ENCODE data around the gene GMPPA.

The GMPPA gene

GRCh38 chr2:219506153-219506801, 7.6 kb downstream of the GMPPA start:
- DNase-seq (ENCODE audit: low read depth): no peak

GRCh38 chr2:219506802-219507526, 8.3 kb downstream of the GMPPA start:
- DNase-seq (ENCODE audit: low read depth): no peak
- no peak overlapping the region for H3K4me3 ChIP-seq (ENCODE audit: low read depth, low read length)
- TF ChIP-seq, protein P1, sequence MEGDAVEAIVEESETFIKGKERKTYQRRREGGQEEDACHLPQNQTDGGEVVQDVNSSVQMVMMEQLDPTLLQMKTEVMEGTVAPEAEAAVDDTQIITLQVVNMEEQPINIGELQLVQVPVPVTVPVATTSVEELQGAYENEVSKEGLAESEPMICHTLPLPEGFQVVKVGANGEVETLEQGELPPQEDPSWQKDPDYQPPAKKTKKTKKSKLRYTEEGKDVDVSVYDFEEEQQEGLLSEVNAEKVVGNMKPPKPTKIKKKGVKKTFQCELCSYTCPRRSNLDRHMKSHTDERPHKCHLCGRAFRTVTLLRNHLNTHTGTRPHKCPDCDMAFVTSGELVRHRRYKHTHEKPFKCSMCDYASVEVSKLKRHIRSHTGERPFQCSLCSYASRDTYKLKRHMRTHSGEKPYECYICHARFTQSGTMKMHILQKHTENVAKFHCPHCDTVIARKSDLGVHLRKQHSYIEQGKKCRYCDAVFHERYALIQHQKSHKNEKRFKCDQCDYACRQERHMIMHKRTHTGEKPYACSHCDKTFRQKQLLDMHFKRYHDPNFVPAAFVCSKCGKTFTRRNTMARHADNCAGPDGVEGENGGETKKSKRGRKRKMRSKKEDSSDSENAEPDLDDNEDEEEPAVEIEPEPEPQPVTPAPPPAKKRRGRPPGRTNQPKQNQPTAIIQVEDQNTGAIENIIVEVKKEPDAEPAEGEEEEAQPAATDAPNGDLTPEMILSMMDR (IDR thresholded peaks at IDR 0.05; ENCODE audit: insufficient read depth, low read depth, low read length, missing control alignments): no peak

More at GRCh38 chr2:219506153-219506801, 7.6 kb downstream of the GMPPA start:
- TF ChIP-seq, protein P1 (IDR thresholded peaks at IDR 0.05; ENCODE audit: insufficient read depth, low read depth, low read length, missing control alignments): no peak
- H3K4me3 ChIP-seq (ENCODE audit: low read depth, low read length): no peak overlapping the region

- H3K4me3 ChIP-seq (ENCODE audit: low read depth, low read length): no peak overlapping the region
- TF ChIP-seq, protein P1 (IDR thresholded peaks at IDR 0.05; ENCODE audit: insufficient read depth, low read depth, low read length, missing control alignments): no peak
- no peak for DNase-seq (ENCODE audit: low read depth)
Observed at GRCh38 chr2:219507581-219508443, 9.1 kb downstream of the GMPPA start.

DNA sequence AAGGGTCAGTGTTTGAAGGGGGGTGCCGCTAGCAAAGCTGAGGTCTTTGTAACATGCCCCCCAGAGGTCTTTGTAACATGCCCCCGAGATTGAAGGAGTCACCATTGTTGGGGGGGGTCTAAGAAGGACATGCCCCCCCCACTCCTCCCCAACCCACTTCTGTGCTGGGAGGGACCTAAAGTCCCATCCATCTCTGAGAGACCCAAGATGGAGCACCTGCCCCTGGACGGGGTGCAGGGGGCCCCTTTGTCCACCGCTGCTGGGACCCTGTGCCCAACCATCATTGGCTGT, 9.7 kb downstream of the GMPPA start:
- no peak for DNase-seq (ENCODE audit: low read depth)
- TF ChIP-seq, protein P1 (IDR thresholded peaks at IDR 0.05; ENCODE audit: insufficient read depth, low read depth, low read length, missing control alignments): no peak
- no peak overlapping the region for H3K4me3 ChIP-seq (ENCODE audit: low read depth, low read length)

DNA sequence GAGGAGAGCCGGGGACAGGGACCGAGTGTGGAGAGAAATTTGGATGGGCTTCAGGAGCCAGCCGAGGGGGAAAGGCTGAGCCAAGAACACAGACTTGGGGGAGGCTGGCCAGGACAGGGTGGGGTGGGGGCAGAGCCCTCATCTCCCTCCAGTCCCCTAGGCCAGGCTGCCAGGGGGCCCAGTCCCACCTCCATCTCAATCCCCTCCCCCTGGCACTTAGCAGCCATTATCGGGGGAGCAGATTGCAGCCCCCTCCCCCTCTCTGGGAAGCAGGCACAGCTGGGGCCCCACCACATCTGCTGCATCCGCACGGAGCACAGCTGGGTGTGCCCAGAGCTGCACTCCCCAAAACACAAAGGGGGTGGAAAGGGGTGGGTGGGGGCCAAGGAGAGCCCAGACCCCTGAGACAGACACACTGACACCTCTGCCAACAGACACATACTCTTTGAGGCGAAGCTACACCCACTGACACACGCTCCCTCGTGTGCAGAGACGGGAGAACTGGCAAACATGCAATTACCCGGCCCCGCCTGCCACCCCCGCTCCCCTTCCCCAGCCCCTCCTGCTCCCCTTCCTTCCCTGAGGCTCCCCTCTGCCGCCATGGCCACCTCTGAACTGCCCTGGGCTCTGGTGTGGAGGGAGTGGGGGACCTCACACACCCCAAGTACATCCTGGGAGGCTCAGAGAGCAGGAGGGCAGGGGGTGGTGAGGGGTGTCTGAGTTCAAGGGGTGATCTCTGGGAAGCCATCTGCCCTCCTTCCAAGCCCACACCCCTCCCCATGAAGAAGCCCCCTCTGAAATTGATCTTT, 10.5 kb downstream of the GMPPA start:
- no peak for DNase-seq (ENCODE audit: low read depth)
- TF ChIP-seq, protein P1 (IDR thresholded peaks at IDR 0.05; ENCODE audit: insufficient read depth, low read depth, low read length, missing control alignments): no peak
- H3K4me3 ChIP-seq (ENCODE audit: low read depth, low read length): no peak overlapping the region

DNA sequence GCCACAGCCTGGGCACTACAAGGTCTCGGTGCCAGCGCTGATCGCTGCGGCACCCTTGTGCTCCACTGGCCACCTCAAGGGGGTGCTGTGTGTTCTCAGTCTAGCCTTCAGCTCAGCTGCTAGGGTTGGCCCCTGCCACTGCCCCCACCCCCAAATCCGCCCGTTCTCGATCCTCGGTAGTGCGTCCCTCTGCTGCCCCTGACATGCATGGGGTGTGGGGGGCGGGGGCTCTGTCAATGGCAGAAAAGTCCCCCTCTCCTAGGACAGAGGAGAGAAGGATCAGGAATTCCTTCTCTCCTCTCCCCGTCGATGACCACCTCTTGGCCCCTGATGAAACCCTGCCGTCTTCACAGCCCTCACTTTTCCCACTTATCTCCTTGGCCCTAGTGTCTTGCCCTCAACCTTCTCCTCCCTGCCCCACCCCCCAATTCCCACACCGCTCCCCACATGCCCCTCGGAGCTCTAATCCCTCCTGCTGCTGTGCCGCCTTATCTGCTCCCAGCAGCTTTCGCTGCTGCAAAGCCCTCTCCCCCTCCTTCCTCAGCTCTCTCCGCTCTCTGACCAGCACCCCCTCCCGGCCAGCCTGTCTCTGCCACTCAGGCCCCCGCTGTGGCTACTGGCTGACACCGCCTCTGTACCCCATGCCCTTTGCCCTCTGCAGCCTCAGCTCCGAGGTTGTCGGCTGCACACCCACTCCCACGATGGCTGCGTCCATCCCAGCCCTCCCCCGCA, 11.3 kb downstream of the GMPPA start:
- TF ChIP-seq, protein P1 (IDR thresholded peaks at IDR 0.05; ENCODE audit: insufficient read depth, low read depth, low read length, missing control alignments): peak; percentile 68
- DNase-seq (ENCODE audit: low read depth): peak; percentile 35
- H3K4me3 ChIP-seq (ENCODE audit: low read depth, low read length): no peak overlapping the region
